Neural cell (in vitro differentiated cells): ENCODE results near the gene MAML2. TPM values are rescaled to one million over a fixed set of nuclear protein-coding genes. Genes with fewer than 3 reads are reported as not detected.

Experiments
- H2AFZ ChIP-seq: fragments of 200-600, 300-800 bp; sonication (generic), shearing (Covaris generic); 2 replicates; pipeline ENCODE4 v1.6.0; 2014; ENCODE audit warnings: low read depth, mild to moderate bottlenecking, antibody characterized with exemption, low read length, moderate library complexity
- H3F3A ChIP-seq: fragments of 200-600 bp; shearing (Covaris generic); 2 replicates; pipeline ENCODE4 v1.6.1; 2016; ENCODE audit warnings: mild to moderate bottlenecking, moderate library complexity, mixed read lengths, antibody characterized with exemption, low read length; ENCODE audit not compliant: insufficient read depth, poor library complexity, severe bottlenecking
- H3K27ac ChIP-seq: fragments of 200-600, 300-800 bp; sonication (generic), shearing (Covaris generic); 2 replicates; pipeline ENCODE4 v1.5.1; 2014; ENCODE audit warnings: mild to moderate bottlenecking, low read length, moderate library complexity
- H3K27me3 ChIP-seq: fragments of 300-800, 200-600 bp; sonication (generic), shearing (Covaris generic); 2 replicates; pipeline ENCODE4 v1.6.0; 2014; ENCODE audit warnings: mild to moderate bottlenecking, low read depth, low read length, moderate library complexity; ENCODE audit not compliant: insufficient read depth
- H3K36me3 ChIP-seq: fragments of 300-800, 200-600 bp; sonication (generic), shearing (Covaris generic); 2 replicates; pipeline ENCODE4 v1.5.1; 2014; ENCODE audit warnings: mild to moderate bottlenecking, antibody characterized with exemption, low read length, moderate library complexity; ENCODE audit not compliant: insufficient read depth
- H3K4me2 ChIP-seq: fragments of 300-800, 200-600 bp; sonication (generic), shearing (Covaris generic); 2 replicates; pipeline ENCODE4 v1.6.0; 2014; ENCODE audit warnings: mild to moderate bottlenecking, low read length
- H3K4me3 ChIP-seq: fragments of 300-800, 200-600 bp; sonication (generic), shearing (Covaris generic); 2 replicates; pipeline ENCODE4 v1.5.1; 2014; ENCODE audit warnings: mild to moderate bottlenecking, low read length, moderate library complexity
- H3K79me2 ChIP-seq: fragments of 200-600 bp; shearing (Covaris generic); replicated peaks from 2 replicates; pipeline ENCODE4 v1.6.0; 2014; ENCODE audit warnings: mild to moderate bottlenecking, low read length, moderate library complexity; ENCODE audit not compliant: insufficient read depth
- H3K9ac ChIP-seq: fragments of 300-800, 200-600 bp; sonication (generic), shearing (Covaris generic); 2 replicates; pipeline ENCODE4 v1.6.1; 2016; ENCODE audit warnings: mild to moderate bottlenecking, low read length, mixed read lengths
- H3K9me2 ChIP-seq: fragments of 200-600 bp; shearing (Covaris generic); 2 replicates; pipeline ENCODE4 v1.6.1; 2016; ENCODE audit warnings: mild to moderate bottlenecking, low read length, mixed read lengths; ENCODE audit not compliant: insufficient read depth
- H3K9me3 ChIP-seq: fragments of 200-600, 300-800 bp; sonication (generic), shearing (Covaris generic); 2 replicates; pipeline ENCODE4 v1.6.1; 2016; ENCODE audit warnings: mild to moderate bottlenecking, mixed run types, low read length, moderate library complexity, mixed read lengths
- H4K20me1 ChIP-seq: fragments of 200-600 bp; shearing (Covaris generic); 2 replicates; pipeline ENCODE4 v1.6.1; 2016; ENCODE audit warnings: mild to moderate bottlenecking, mixed run types; ENCODE audit not compliant: insufficient read depth
- CTCF ChIP-seq: fragments of 450-650 bp; IDR thresholded peaks from 2 replicates; pipeline ENCODE4 v1.5.1; 2014; ENCODE audit warnings: antibody characterized with exemption, mild to moderate bottlenecking, moderate library complexity; ENCODE audit not compliant: poor library complexity, severe bottlenecking
- EP300 ChIP-seq: fragments of 450-650 bp; conservative IDR thresholded peaks from 2 replicates; pipeline ENCODE4 v1.6.1; 2014; ENCODE audit warnings: antibody characterized with exemption, mild to moderate bottlenecking, moderate library complexity; ENCODE audit not compliant: poor library complexity, severe bottlenecking
- EZH2 ChIP-seq: fragments of 200-600, 300-800 bp; shearing (Covaris generic), sonication (generic); IDR thresholded peaks from 2 replicates; pipeline ENCODE4 v1.6.1; 2014; ENCODE audit warnings: antibody characterized with exemption, low read length, borderline replicate concordance, mild to moderate bottlenecking; ENCODE audit not compliant: insufficient read depth, poor library complexity, severe bottlenecking
- MXI1 ChIP-seq: fragments of 450-650 bp; conservative IDR thresholded peaks from 2 replicates; pipeline ENCODE4 v1.6.1; 2014; ENCODE audit warnings: antibody characterized with exemption, mild to moderate bottlenecking; ENCODE audit not compliant: poor library complexity, severe bottlenecking
- POLR2AphosphoS5 ChIP-seq: IDR thresholded peaks from 2 replicates; pipeline ENCODE4 v1.6.1; 2012
- RAD21 ChIP-seq: fragments of 450-650 bp; conservative IDR thresholded peaks from 2 replicates; pipeline ENCODE4 v1.6.1; 2014; ENCODE audit warnings: antibody characterized with exemption, mild to moderate bottlenecking, moderate library complexity
- REST ChIP-seq: IDR thresholded peaks from 2 replicates; pipeline ENCODE4 v1.6.1; 2012; ENCODE audit warnings: borderline replicate concordance
- SMC3 ChIP-seq: fragments of 450-650 bp; conservative IDR thresholded peaks from 2 replicates; pipeline ENCODE4 v1.6.1; 2014; ENCODE audit warnings: antibody characterized with exemption, mild to moderate bottlenecking, moderate library complexity; ENCODE audit not compliant: poor library complexity
- TAF1 ChIP-seq: IDR thresholded peaks from 2 replicates; pipeline ENCODE4 v1.6.1; 2012; ENCODE audit warnings: low read depth
- polyA plus RNA-seq: library from polyadenylated mRNA; depleted of rRNA; stranded (reverse); fragments of >200 nt; gene quantifications from 2 replicates; pipeline ENCODE4 v1.2.3, GENCODE V29; 2014

The MAML2 gene
- polyA plus RNA-seq, 1 donor from 2014 or later: 3.6 TPM

- Histone ChIP-seq H3K27me3 (no peaks in the 10 kb centered on the region), H3K36me3 (no peaks in the 10 kb centered on the region), H3K9ac (no peak overlapping the region), H2AFZ (no peak overlapping the region), H3K27ac (no peak overlapping the region), H3K79me2 (no peaks in the 10 kb centered on the region), H3K9me3 (no peaks in the 10 kb centered on the region), H4K20me1 (no peaks in the 10 kb centered on the region), H3K4me2 (no peak overlapping the region), H3F3A (no peaks in the 10 kb centered on the region), H3K9me2 (no peaks in the 10 kb centered on the region), H3K4me3 (no peak overlapping the region)
- TF ChIP-seq SMC3: no peak
- no peak for TF ChIP-seq EZH2
- TF ChIP-seq EP300: no peak
- TF ChIP-seq REST: no peak
- no peak for TF ChIP-seq TAF1
- no peak for TF ChIP-seq CTCF
- TF ChIP-seq RAD21: no peak
- TF ChIP-seq MXI1: no peak
- no peak for TF ChIP-seq POLR2AphosphoS5
These were observed 409.4 kb downstream of the MAML2 start for GRCh38 chr11:95933594-95933993.

GRCh38 chr11:95931916-95932315 lies 411.1 kb downstream of the MAML2 start:
- Histone ChIP-seq H3K79me2 (no peaks in the 10 kb centered on the region), H3K9me3 (no peaks in the 10 kb centered on the region)
- TF ChIP-seq POLR2AphosphoS5 (no peak), SMC3 (no peak), CTCF (no peak), EP300 (no peak), RAD21 (no peak), MXI1 (no peak), REST (no peak), TAF1 (no peak), EZH2 (no peak)

More at GRCh38 chr11:95931916-95932315, 411.1 kb downstream of the MAML2 start:
- H3K9ac ChIP-seq: no peak overlapping the region
- H4K20me1 ChIP-seq: no peaks in the 10 kb centered on the region
- no peak overlapping the region for H2AFZ ChIP-seq
- no peak overlapping the region for H3K4me2 ChIP-seq
- no peak overlapping the region for H3K27ac ChIP-seq
- H3K27me3 ChIP-seq: no peaks in the 10 kb centered on the region
- no peak overlapping the region for H3K4me3 ChIP-seq
- H3K9me2 ChIP-seq: no peaks in the 10 kb centered on the region
- H3F3A ChIP-seq: no peaks in the 10 kb centered on the region
- no peaks in the 10 kb centered on the region for H3K36me3 ChIP-seq
